IMR-90 (cell line): ENCODE results near the gene MPPED2. TPM values are rescaled to one million over a fixed set of nuclear protein-coding genes. Genes with fewer than 3 reads are reported as not detected.
A peak's percentile ranks its signal among the peaks of the same experiment; 100 is the strongest.

Source experiments
- ATAC-seq: fragments of 200-7000 bp; cut with Tn5 transposase; 2 replicates; pipeline ENCODE4 v1.9.1; 2020; ENCODE audit warnings: low read depth, mild to moderate bottlenecking, moderate library complexity
- BruUV-seq: library from RNA; stranded (reverse); fragments of 400-500 nt; replicated peaks from 2 replicates; lab custom pipeline; 2021; lab: Mats Ljungman, UMichigan
- CTCF ChIA-PET: fragments of 300-600 bp; formaldehyde crosslinking; extraction: SDS; loops from one replicate; lab custom pipeline; 2021; ENCODE audit warnings: antibody characterized with exemption; lab: Yijun Ruan, JAX
- POLR2A ChIA-PET: fragments of 300-600 bp; sonication (Branson Sonifier 250); formaldehyde crosslinking; loops from one replicate; lab custom pipeline; 2022; ENCODE audit warnings: antibody characterized with exemption; ENCODE audit not compliant: unreplicated experiment; lab: Charles Lee
- DNase-seq: peaks from one replicate; pipeline ENCODE4 v3.0.0; 2013
- H2AFZ ChIP-seq: replicated peaks from 2 replicates; pipeline ENCODE3; 2013; ENCODE audit warnings: low read length, mild to moderate bottlenecking; ENCODE audit not compliant: poor library complexity
- H2AK5ac ChIP-seq: 2 replicates; pipeline ENCODE4 v1.6.1; 2013; ENCODE audit warnings: low read depth, low read length, inconsistent platforms
- H2AK9ac ChIP-seq: replicated peaks from 2 replicates; pipeline ENCODE3; 2013; ENCODE audit warnings: mild to moderate bottlenecking, low read depth, low read length, moderate library complexity; ENCODE audit not compliant: poor library complexity
- H2BK120ac ChIP-seq: 2 replicates; pipeline ENCODE4 v1.6.1; 2013; ENCODE audit warnings: low read depth, low read length, inconsistent platforms
- H2BK15ac ChIP-seq: 3 replicates; pipeline ENCODE4 v1.6.1; 2013; ENCODE audit warnings: low read depth, low read length, inconsistent platforms
- H2BK20ac ChIP-seq: 2 replicates; pipeline ENCODE4 v1.6.1; 2013; ENCODE audit warnings: low read depth, mild to moderate bottlenecking, inconsistent platforms, low read length, moderate library complexity
- H2BK5ac ChIP-seq: 2 replicates; pipeline ENCODE4 v1.6.1; 2013; ENCODE audit warnings: mild to moderate bottlenecking, low read depth, low read length, inconsistent platforms; ENCODE audit not compliant: poor library complexity, severe bottlenecking
- H3K14ac ChIP-seq: replicated peaks from 2 replicates; pipeline ENCODE4 v1.6.1; 2013; ENCODE audit warnings: low read depth, low read length, inconsistent platforms
- H3K18ac ChIP-seq: 2 replicates; pipeline ENCODE4 v1.6.1; 2013; ENCODE audit warnings: low read depth, low read length, control low read depth
- H3K23ac ChIP-seq: 2 replicates; pipeline ENCODE4 v1.6.1; 2013; ENCODE audit warnings: low read depth, low read length, inconsistent platforms
- H3K27ac ChIP-seq: 2 replicates; pipeline ENCODE4 v1.5.1; 2013; ENCODE audit warnings: mild to moderate bottlenecking, control low read depth, low read length; ENCODE audit not compliant: insufficient read depth
- H3K27me3 ChIP-seq: 2 replicates; pipeline ENCODE4 v1.6.1; 2013; ENCODE audit warnings: low read length; ENCODE audit not compliant: control insufficient read depth, insufficient read depth
- H3K36me3 ChIP-seq: 2 replicates; pipeline ENCODE4 v1.6.1; 2013; ENCODE audit warnings: low read length, mixed read lengths; ENCODE audit not compliant: control insufficient read depth, insufficient read depth
- H3K4ac ChIP-seq: 2 replicates; pipeline ENCODE4 v1.6.1; 2013; ENCODE audit warnings: low read depth, low read length, inconsistent platforms
- H3K4me1 ChIP-seq: 2 replicates; pipeline ENCODE4 v1.6.1; 2013; ENCODE audit warnings: low read length, mixed read lengths; ENCODE audit not compliant: control insufficient read depth, insufficient read depth
- H3K4me2 ChIP-seq: 2 replicates; pipeline ENCODE4 v1.6.1; 2013; ENCODE audit warnings: low read depth, mild to moderate bottlenecking, control low read depth, low read length, moderate library complexity
- H3K4me3 ChIP-seq: 2 replicates; pipeline ENCODE4 v1.5.1; 2013; ENCODE audit warnings: low read depth, mild to moderate bottlenecking, control low read depth, low read length, moderate library complexity; ENCODE audit not compliant: insufficient read depth
- H3K56ac ChIP-seq: 2 replicates; pipeline ENCODE4 v1.6.1; 2013; ENCODE audit warnings: low read length, inconsistent platforms; ENCODE audit not compliant: insufficient read depth; ENCODE audit errors: extremely low read depth
- H3K79me1 ChIP-seq, 2 experiments: 2 replicates each; pipeline ENCODE4 v1.6.1; 2013; ENCODE audit warnings: low read length in 2 of 2, inconsistent platforms in 1 of 2, low read depth in 1 of 2
- H3K9ac ChIP-seq: 2 replicates; pipeline ENCODE4 v1.6.1; 2013; ENCODE audit warnings: low read depth, low read length, control low read depth
- H3K9me1 ChIP-seq: 2 replicates; pipeline ENCODE4 v1.6.1; 2013; ENCODE audit warnings: low read length, inconsistent platforms; ENCODE audit not compliant: insufficient read depth
- H3K9me3 ChIP-seq: 2 replicates; pipeline ENCODE4 v1.6.1; 2013; ENCODE audit warnings: low read length; ENCODE audit not compliant: control insufficient read depth, insufficient read depth
- H4K20me1 ChIP-seq: 2 replicates; pipeline ENCODE4 v1.6.1; 2013; ENCODE audit warnings: low read length, inconsistent platforms; ENCODE audit not compliant: insufficient read depth
- H4K5ac ChIP-seq: 2 replicates; pipeline ENCODE4 v1.6.1; 2013; ENCODE audit warnings: mild to moderate bottlenecking, low read depth, low read length, control low read depth
- H4K8ac ChIP-seq, 2 experiments: 2 replicates each; pipeline ENCODE4 v1.6.1; 2013; ENCODE audit warnings: low read depth in 2 of 2, low read length in 2 of 2, control low read depth in 1 of 2, inconsistent platforms in 1 of 2
- H4K91ac ChIP-seq: 2 replicates; pipeline ENCODE4 v1.6.1; 2013; ENCODE audit warnings: low read depth, low read length, inconsistent platforms; ENCODE audit not compliant: insufficient read depth
- FOS ChIP-seq: fragments of 150-350 bp; IDR thresholded peaks from 2 replicates; pipeline ENCODE4 v1.6.1; 2016; ENCODE audit warnings: low read depth, low read length
- MXI1 ChIP-seq: IDR thresholded peaks from 2 replicates; pipeline ENCODE4 v1.6.1; 2012; ENCODE audit warnings: low read depth, mild to moderate bottlenecking, low read length, moderate library complexity, borderline replicate concordance
- POLR2A ChIP-seq: IDR thresholded peaks from 2 replicates; pipeline ENCODE4 v1.6.1; 2012; ENCODE audit warnings: mild to moderate bottlenecking, low read depth, low read length
- WGBS, 2 experiments: methylation state at CpG; one replicate each; pipeline versions ENCODE4 v1.1.5 to v1.1.7; 2013; ENCODE audit warnings: missing lambda C conversion rate in 2 of 2; ENCODE audit not compliant: insufficient read length in 1 of 2; ENCODE audit errors: extremely low coverage in 2 of 2; 5-methylcytosine and 5-hydroxymethylcytosine counted together
- dilution Hi-C: fragments of 300-500 bp; cut with HindIII; formaldehyde crosslinking; loops from one replicate; pipeline ENCODE4 v1.14.3; 2018; ENCODE audit warnings: low sequenced_read_pairs; ENCODE audit not compliant: unreplicated experiment
- in situ Hi-C: fragments of 300-500 bp; cut with MboI; formaldehyde crosslinking; loops from 3 replicates; pipeline ENCODE4 v1.14.3; 2019; ENCODE audit warnings: low sequenced_read_pairs, inconsistent platforms, mixed read lengths
- intact Hi-C: fragments of 100-400 bp; cut with micrococcal nuclease; formaldehyde crosslinking; loops from 2 replicates; pipeline ENCODE4 v1.10.0; 2022
- polyA plus RNA-seq, 3 experiments: library from polyadenylated mRNA; depleted of rRNA; stranded (reverse); fragments of >200 nt; gene quantifications; 2 replicates each; pipeline ENCODE4 v1.2.3, GENCODE V29; 2012; ENCODE audit warnings: low replicate concordance in 1 of 3
- total RNA-seq: library from RNA; depleted of rRNA; stranded (reverse); fragments of >200 nt; gene quantifications from 2 replicates; pipeline ENCODE4 v1.2.3, GENCODE V29; 2012
- TF ChIP-seq, protein P1 (sequence below): conservative IDR thresholded peaks from 2 replicates; pipeline ENCODE4 v1.5.1; 2012; ENCODE audit warnings: mild to moderate bottlenecking, low read depth, low read length, improper control_type of control experiment

The MPPED2 gene
- total and polyA plus RNA-seq, 2 of the 4 experiments (the other 2 are of a cell fraction) = 0.10 TPM; not detected in 1

DNA sequence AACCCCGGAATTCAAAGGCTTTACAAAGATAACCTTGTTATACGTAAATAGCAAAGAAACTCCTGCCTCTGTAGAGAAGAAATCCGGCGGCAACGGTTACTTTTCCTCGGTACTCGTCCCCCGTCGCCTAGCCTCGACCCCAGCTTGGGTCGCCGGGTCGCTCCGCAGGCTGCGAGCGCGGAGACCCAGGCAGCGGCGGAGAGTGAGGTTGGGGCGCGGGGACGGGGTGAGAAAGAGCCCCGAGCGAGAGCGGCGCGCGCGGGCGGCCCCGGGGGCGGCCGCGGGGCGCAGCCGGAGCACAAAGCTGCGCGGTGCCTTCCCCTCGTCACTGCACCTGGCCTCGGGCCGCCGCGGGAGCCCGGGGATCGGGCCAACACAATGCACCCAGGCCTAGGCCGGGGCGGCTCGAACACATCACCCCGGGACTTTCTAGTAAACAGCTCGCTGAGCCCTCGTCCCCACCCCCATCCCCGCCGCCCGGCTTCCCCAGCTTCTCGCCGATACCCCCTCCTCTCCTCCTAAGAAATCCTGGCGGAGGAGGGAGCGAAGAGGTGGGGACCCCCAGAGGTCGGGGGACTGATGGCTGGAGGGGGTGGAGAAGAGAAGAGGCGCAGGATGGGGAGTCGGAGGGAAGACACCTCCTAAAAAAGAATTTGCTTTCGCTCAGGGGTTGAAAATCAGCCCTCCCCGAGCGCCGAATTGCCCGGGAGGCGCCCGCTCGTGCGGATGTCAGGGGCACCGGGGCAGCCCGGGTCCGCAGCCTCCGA, 845 bp downstream of the MPPED2 start:
- Histone ChIP-seq H2BK20ac (no peak overlapping the region), H2AK5ac (no peak overlapping the region), H4K20me1 (no peaks in the 10 kb centered on the region), H4K91ac (no peak overlapping the region), H2AFZ (peak overlapping the region; percentile 66), H3K56ac (no peak overlapping the region), H3K4me1 (no peaks in the 10 kb centered on the region), H3K14ac (no peak overlapping the region), H2BK5ac (no peak overlapping the region), H2BK15ac (no peak overlapping the region), H3K27ac (no peak overlapping the region), H4K5ac (no peak overlapping the region), H3K9ac (no peak overlapping the region), H3K18ac (no peak overlapping the region), H3K4me3 (peak overlapping the region; percentile 29), H3K79me1 (no peaks in the 10 kb centered on the region), H3K9me3 (peaks cover 2% of the 10 kb centered on the region; the same call in 1 of the 2 replicates), H2AK9ac (no peak overlapping the region), H3K4ac (no peak overlapping the region), H2BK120ac (no peak overlapping the region), H3K9me1 (no peaks in the 10 kb centered on the region), H4K8ac (no peak overlapping the region), H3K36me3 (no peaks in the 10 kb centered on the region), H3K23ac (no peak overlapping the region), H3K4me2 (peak overlapping the region; percentile 72; the same call in 1 of the 2 replicates), H3K27me3 (peaks cover 43% of the 10 kb centered on the region)
- ATAC-seq (peak; percentile 40), DNase-seq (no peak)
- dilution Hi-C loops = no loop called here
- TF ChIP-seq MXI1 (no peak), FOS (no peak), POLR2A (no peak)
- TF ChIP-seq, protein P1, sequence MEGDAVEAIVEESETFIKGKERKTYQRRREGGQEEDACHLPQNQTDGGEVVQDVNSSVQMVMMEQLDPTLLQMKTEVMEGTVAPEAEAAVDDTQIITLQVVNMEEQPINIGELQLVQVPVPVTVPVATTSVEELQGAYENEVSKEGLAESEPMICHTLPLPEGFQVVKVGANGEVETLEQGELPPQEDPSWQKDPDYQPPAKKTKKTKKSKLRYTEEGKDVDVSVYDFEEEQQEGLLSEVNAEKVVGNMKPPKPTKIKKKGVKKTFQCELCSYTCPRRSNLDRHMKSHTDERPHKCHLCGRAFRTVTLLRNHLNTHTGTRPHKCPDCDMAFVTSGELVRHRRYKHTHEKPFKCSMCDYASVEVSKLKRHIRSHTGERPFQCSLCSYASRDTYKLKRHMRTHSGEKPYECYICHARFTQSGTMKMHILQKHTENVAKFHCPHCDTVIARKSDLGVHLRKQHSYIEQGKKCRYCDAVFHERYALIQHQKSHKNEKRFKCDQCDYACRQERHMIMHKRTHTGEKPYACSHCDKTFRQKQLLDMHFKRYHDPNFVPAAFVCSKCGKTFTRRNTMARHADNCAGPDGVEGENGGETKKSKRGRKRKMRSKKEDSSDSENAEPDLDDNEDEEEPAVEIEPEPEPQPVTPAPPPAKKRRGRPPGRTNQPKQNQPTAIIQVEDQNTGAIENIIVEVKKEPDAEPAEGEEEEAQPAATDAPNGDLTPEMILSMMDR = no peak
- POLR2A ChIA-PET = no interaction called here
- no TSS peak for BruUV-seq
- CTCF ChIA-PET = interaction anchor here (1.3 kb wide), 1 partner anchor 10 kb away, joined by 3 read pairs; no protein-coding TSS in a partner anchor
- 0% methylated on average over 23 of the region's 74 CpGs; no CpG with 5 or more reads in 1 of the 2 experiments for WGBS, 2 experiments
- intact Hi-C loops = no loop called here
- in situ Hi-C loops = no loop called here
